ENCODE results near the gene HMOX2. TPM values are rescaled to one million over a fixed set of nuclear protein-coding genes. Genes with fewer than 3 reads are reported as not detected.

Gene HMOX2
- polyA plus RNA-seq, 6 donors from 2014 or later, result 36.9 to 49.8 (median 41.9) TPM

DNA sequence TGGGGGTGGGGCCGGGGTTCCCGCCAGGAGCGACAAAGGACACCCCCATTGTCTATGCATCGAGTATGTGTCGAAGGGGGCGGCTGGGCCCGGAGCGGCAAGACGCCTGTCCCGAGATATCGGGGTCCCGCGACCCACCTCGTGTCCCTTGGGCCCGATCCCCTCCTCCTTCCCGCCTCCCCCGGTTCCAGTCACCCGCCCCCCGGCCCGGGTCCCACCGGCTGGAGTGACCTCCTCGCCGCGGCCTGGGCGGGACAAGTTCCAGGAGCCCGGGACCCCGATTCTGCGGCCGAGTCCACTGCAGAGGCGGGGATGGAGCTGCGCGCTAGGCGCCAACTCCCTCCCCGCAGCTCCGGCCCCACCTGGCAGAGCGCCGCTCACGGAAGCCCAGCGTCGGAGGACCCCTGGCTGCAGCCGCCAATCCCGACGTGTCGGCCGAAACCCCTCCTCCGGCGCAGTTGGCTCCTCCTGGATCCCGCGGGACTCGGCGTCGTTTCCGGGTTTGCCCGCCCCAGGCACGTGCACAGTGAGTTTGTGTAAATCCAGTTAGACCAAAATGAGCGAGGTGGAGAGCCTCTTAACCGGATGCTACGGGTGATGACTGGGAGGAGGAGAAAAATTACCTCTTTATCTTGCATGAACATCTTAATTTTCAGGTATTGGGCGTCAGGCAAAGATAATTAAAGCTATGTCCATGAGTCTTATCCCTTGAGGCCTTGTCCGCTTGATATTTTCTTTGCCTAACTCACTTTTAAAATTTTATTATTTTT, 1.8 kb upstream of the HMOX2 start, which contains the start of gene NMRAL1:
TSS of gene NMRAL1 (minus strand) at position 434 of the 770 bp plus-strand sequence. CDS start 493 bp downstream, outside the sequence.
- peak; percentile 81 for DNase-seq
- ATAC-seq (ENCODE audit: low read depth in 2 of 2), result peak; percentile 47 to 49
- Mint-ChIP-seq H3K27ac (peak within 1 kb of the TSS; percentile 49 to 92 (median 78)), H3K36me3 (no peaks in the 10 kb centered on the region), H3K9me3 (peaks cover 0 to 3% (median 0%) of the 10 kb centered on the region in 7 donors), H3K27me3 (no peaks in the 10 kb centered on the region), H3K4me3 (peak within 1 kb of the TSS; percentile 82 to 93 (median 88)), H3K4me1 (peaks cover 21 to 53% (median 37%) of the 10 kb centered on the region in 3 donors)

- Mint-ChIP-seq H3K4me1 (peaks cover 28 to 59% (median 34%) of the 10 kb centered on the region in 3 donors), H3K27ac (peak overlapping the region in 3 of 6 donors; percentile 21 to 74 (median 71)), H3K9me3 (peaks cover 0 to 3% (median 0%) of the 10 kb centered on the region in 7 donors), H3K4me3 (peak overlapping the region; percentile 23 to 93 (median 89)), H3K36me3 (no peaks in the 10 kb centered on the region), H3K27me3 (no peaks in the 10 kb centered on the region)
- ATAC-seq (ENCODE audit: low read depth in 2 of 2), result no peak
- DNase-seq, result no peak
Measured at GRCh38 chr16:4477966-4478365, 1.8 kb downstream of the HMOX2 start.

- peaks cover 0 to 8% of the 10 kb centered on the region in 2 donors for H3K36me3 Mint-ChIP-seq
- no peak overlapping the region for H3K4me3 Mint-ChIP-seq
- ATAC-seq (ENCODE audit: low read depth in 2 of 2) (no peak), DNase-seq (no peak)
- H3K27me3 Mint-ChIP-seq, result no peaks in the 10 kb centered on the region
- H3K27ac Mint-ChIP-seq, result peak overlapping the region in 2 of 6 donors; percentile 10 to 46
- no peaks in the 10 kb centered on the region for H3K9me3 Mint-ChIP-seq
- peaks cover 21 to 35% (median 22%) of the 10 kb centered on the region in 3 donors for H3K4me1 Mint-ChIP-seq
Measured at GRCh38 chr16:4481526-4481925, 5.3 kb downstream of the HMOX2 start.

DNA sequence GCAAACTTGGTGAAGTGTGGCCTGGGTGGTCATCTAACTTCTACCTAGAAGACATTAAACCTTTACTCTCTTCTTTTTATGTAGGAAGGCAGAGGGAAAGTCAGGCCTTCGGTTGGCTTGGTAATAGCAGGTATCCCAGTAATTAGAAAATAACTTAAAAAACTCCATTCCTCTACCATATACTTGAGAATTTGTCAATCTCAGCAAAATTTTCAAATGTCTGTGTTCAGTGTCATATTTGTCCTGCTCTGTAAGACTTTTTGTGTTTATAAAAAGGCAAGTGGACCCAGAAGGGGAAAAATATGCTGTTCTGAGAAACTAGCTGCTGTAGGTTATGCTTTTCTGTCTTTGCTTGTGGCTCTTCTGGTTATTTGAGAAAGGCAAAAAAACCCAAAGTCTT, 5.8 kb downstream of the HMOX2 start:
- Mint-ChIP-seq H3K4me1 (peaks cover 18 to 32% (median 22%) of the 10 kb centered on the region in 3 donors), H3K36me3 (peaks cover 0 to 8% of the 10 kb centered on the region in 2 donors), H3K27ac (peak overlapping the region in 1 of 6 donors; percentile 66), H3K27me3 (no peaks in the 10 kb centered on the region), H3K4me3 (peak overlapping the region in 1 of 8 donors; percentile 31), H3K9me3 (no peaks in the 10 kb centered on the region)
- no peak for DNase-seq
- no peak for ATAC-seq (ENCODE audit: low read depth in 2 of 2)

- ATAC-seq (ENCODE audit: low read depth in 2 of 2) (no peak), DNase-seq (no peak)
- Mint-ChIP-seq H3K27ac (peak overlapping the region in 3 of 6 donors; percentile 55 to 85 (median 83)), H3K27me3 (no peaks in the 10 kb centered on the region), H3K9me3 (no peaks in the 10 kb centered on the region), H3K36me3 (peaks cover 0 to 8% of the 10 kb centered on the region in 2 donors), H3K4me1 (peaks cover 8 to 23% (median 13%) of the 10 kb centered on the region in 3 donors), H3K4me3 (no peak overlapping the region)
Measured at GRCh38 chr16:4486126-4486893, 10.1 kb downstream of the HMOX2 start.

DNA sequence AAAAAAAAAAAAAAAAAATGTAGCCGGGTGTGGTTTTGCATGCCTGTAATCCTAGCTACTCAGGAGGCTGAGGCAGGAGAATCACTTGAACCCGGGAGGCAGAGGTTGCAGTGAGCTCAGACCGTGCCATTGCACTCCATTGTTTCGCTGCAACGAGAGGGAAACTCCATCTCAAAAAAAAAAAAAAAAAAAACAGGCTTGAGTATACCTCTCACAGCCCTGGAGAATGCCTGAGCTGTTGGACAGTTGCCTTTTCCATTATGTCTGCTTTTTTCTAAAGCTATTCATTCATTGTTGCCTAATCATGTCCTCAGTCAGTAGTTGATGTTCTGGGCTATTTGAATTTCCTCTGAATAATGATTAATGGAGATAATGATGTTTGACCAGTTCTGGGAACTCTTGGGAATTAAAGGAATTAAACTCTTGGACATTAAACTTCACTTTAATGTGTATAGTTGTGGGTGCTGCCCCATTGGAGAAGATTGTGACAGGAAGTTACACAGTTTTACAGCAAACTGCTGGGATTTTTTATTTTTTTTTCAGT, 11.8 kb downstream of the HMOX2 start:
- Mint-ChIP-seq H3K27ac (peak overlapping the region in 3 of 6 donors; percentile 33 to 66 (median 50)), H3K36me3 (peaks cover 0 to 8% of the 10 kb centered on the region in 2 donors), H3K4me3 (no peak overlapping the region), H3K9me3 (no peaks in the 10 kb centered on the region), H3K4me1 (peaks cover 5 to 12% (median 8%) of the 10 kb centered on the region in 3 donors), H3K27me3 (no peaks in the 10 kb centered on the region)
- DNase-seq (no peak), ATAC-seq (ENCODE audit: low read depth in 2 of 2) (no peak)

DNA sequence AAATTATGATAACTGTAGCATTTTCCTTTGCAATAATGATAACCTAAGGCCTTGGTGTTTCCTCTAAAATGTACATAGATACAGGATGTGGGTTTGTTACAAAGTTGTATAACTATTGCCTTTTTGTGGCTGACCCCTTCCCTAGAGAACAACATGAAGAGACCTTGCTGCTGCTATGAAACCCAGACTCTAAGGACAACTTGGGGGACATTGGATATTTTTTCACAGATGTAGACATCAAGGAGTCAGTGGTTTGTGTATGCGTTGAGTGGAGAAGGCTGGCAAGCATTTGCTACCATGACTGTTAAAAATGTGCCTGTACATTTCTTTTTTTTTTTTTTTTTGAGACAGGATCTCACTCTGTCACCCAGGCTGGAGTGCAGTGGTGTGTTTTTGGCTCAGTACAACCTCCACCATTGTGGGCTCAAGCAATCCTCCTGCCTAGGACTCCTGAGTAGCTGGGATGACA, 12.3 kb downstream of the HMOX2 start:
- H3K4me3 Mint-ChIP-seq, result no peak overlapping the region

DNA sequence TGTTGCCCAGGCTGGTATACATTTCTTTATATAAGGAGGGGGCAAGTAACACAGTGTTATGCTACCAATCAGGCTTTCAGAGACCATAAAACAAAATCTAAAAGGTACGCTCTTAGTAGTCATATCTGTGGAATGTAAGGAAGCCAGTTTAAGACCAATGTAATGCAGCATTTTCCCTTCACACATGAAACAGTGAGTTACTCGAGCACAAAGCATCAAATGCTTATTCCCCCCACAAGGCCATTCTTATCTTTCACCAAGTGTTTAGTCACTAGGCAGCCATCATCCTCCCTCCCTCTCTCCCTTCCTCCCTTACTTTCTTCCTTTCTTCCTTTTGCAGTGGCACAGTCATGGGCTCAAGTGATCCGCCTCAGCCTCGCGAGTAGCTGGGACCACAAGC, 12.8 kb downstream of the HMOX2 start:
- Mint-ChIP-seq H3K36me3 (peaks cover 0 to 8% of the 10 kb centered on the region in 2 donors), H3K4me1 (peaks cover 8 to 13% (median 10%) of the 10 kb centered on the region in 3 donors), H3K4me3 (no peak overlapping the region), H3K27me3 (no peaks in the 10 kb centered on the region), H3K9me3 (no peaks in the 10 kb centered on the region), H3K27ac (peak overlapping the region in 4 of 6 donors; percentile 21 to 79 (median 60))
- DNase-seq (no peak), ATAC-seq (ENCODE audit: low read depth in 2 of 2) (no peak)

More for the DNA sequence above, 12.3 kb downstream of the HMOX2 start:
- DNase-seq (no peak), ATAC-seq (ENCODE audit: low read depth in 2 of 2) (no peak)
- Mint-ChIP-seq H3K36me3 (peaks cover 0 to 8% of the 10 kb centered on the region in 2 donors), H3K27ac (peak overlapping the region in 4 of 6 donors; percentile 50 to 79 (median 62)), H3K27me3 (no peaks in the 10 kb centered on the region), H3K4me1 (peaks cover 5 to 13% (median 10%) of the 10 kb centered on the region in 3 donors), H3K9me3 (no peaks in the 10 kb centered on the region)

DNA sequence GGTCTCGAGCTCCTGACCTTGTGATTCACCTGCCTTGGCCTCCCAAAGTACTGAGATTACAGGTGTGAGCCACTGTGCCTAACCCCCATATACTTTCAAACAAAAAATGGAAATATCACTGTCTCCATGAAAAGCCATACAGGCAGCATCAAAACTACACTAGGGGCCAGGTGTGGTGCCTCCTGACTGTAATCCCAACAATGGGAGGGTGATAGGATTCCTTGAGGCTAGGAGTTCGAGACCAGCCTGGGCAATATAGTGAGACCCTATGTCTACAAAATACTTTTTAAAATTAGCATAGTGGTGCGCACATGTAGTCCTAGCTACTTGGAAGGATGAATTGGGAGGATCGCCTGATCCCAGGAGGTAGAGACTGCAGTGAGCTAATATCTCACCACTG, 15.7 kb downstream of the HMOX2 start:
- H3K36me3 Mint-ChIP-seq, result no peaks in the 10 kb centered on the region
- no peak overlapping the region for H3K4me3 Mint-ChIP-seq
- DNase-seq (no peak), ATAC-seq (ENCODE audit: low read depth in 2 of 2) (no peak)
- no peaks in the 10 kb centered on the region for H3K27me3 Mint-ChIP-seq
- peaks cover 10 to 19% (median 15%) of the 10 kb centered on the region in 3 donors for H3K4me1 Mint-ChIP-seq
- no peaks in the 10 kb centered on the region for H3K9me3 Mint-ChIP-seq
- H3K27ac Mint-ChIP-seq, result peak overlapping the region in 1 of 6 donors; percentile 60

DNA sequence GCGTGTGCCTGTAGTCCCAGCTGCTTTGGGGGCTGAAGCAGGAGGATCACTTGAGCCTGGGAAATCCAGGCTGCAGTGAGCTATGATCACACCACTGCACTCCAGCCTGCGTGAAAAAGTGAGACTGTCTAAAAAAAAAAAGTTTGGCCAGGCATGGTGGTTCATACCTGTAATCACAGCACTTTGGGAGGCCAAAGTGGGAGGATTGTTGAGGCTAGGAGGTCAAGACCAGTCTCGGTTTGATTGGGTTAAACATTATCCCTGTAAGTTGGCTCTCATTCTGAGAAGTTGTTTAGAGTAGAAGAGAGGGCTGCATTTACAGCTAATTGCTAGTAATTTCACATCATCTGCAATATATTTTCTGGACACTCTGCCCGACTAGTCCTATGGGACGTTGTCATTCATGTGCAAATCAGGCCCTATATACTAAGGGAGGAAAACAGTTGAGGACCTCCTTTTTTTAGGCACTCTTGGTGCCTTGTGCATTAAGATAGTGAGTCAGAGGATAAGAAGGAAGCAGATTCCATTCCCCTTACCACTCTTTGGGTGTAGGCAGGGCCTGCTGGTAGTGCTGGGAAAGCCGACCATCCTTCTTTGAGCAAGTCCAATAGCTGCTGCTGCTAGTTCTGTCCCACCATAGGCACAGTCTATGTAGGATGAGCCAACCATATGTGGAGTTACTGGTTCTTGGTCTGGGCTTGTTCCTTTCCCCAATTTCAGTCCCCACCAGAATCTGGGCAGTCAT, 18.7 kb downstream of the HMOX2 start:
- H3K9me3 Mint-ChIP-seq, result no peaks in the 10 kb centered on the region
- H3K4me1 Mint-ChIP-seq, result peaks cover 15 to 25% (median 23%) of the 10 kb centered on the region in 3 donors
- DNase-seq, result no peak
- no peaks in the 10 kb centered on the region for H3K36me3 Mint-ChIP-seq
- no peak overlapping the region for H3K4me3 Mint-ChIP-seq
- H3K27ac Mint-ChIP-seq, result peak overlapping the region in 3 of 6 donors; percentile 41 to 83 (median 57)
- H3K27me3 Mint-ChIP-seq, result no peaks in the 10 kb centered on the region
- no peak for ATAC-seq (ENCODE audit: low read depth in 2 of 2)

DNA sequence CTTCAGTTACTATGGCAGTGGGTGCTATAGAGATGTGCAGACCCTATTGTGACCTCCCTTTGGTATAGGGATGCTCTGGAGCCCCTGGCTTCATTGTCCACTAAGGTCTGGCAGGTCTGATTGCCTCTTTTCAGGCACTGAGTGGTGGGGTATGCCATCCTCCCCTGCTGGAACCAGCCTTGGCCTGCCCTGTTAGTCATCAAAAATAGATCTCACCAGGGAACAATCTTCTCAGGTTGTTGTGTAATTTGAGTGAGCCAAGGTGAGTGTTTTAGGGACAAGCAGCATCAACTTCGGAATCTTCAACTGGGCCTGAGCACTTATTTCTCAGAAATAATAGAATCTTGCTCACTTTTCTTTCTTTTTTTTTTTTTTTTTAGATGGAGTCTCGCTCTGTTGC, 19.6 kb downstream of the HMOX2 start:
- DNase-seq (no peak), ATAC-seq (ENCODE audit: low read depth in 2 of 2) (no peak)
- peaks cover 15 to 26% (median 23%) of the 10 kb centered on the region in 3 donors for H3K4me1 Mint-ChIP-seq
- H3K4me3 Mint-ChIP-seq, result no peak overlapping the region
- H3K27ac Mint-ChIP-seq, result peak overlapping the region in 4 of 6 donors; percentile 33 to 83 (median 42)
- H3K36me3 Mint-ChIP-seq, result no peaks in the 10 kb centered on the region
- H3K27me3 Mint-ChIP-seq, result no peaks in the 10 kb centered on the region
- no peaks in the 10 kb centered on the region for H3K9me3 Mint-ChIP-seq

- H3K9me3 Mint-ChIP-seq, result no peaks in the 10 kb centered on the region
- no peak for DNase-seq
- H3K4me3 Mint-ChIP-seq, result no peak overlapping the region
- no peak for ATAC-seq (ENCODE audit: low read depth in 2 of 2)
- peak overlapping the region in 2 of 6 donors; percentile 42 to 65 for H3K27ac Mint-ChIP-seq
- H3K27me3 Mint-ChIP-seq, result no peaks in the 10 kb centered on the region
- H3K4me1 Mint-ChIP-seq, result peaks cover 15 to 26% (median 23%) of the 10 kb centered on the region in 3 donors
- no peaks in the 10 kb centered on the region for H3K36me3 Mint-ChIP-seq
Measured at GRCh38 chr16:4496305-4496704, 20.1 kb downstream of the HMOX2 start.

Measured in naive B cell (primary cell).